Measurements from ENCODE around the gene MRPS22. TPM values are rescaled to one million over a fixed set of nuclear protein-coding genes. Genes with fewer than 3 reads are reported as not detected.
A peak's percentile ranks its signal among the peaks of the same experiment; 100 is the strongest.
"Not testable (repeated sequence)": the region's sequence is repeated elsewhere in the genome, so short reads cannot be mapped to it uniquely, and the experiment has no call there.

MRPS22 gene
- total RNA-seq, 2 experiments from 2014 or later, result 39.7 to 41.1 TPM

DNA sequence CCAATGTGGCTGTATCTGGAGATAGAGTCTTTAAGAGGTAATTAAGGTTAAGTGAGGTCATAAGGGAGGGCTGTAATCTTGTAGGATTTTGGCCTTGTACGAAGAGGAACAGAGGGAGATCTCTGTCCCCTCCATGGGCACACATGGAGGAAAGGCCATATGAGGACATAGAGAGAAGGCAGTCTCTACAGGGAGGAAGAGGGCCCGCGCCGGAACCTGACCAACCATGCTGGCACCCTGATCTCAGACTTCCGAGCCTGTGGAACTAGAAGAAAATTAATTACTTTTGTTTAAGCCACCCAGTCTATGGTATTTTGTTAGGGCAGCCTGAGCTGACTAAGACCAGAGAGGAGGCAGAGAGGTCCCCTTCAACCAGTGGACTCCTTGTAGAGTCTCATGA is 17.7 kb upstream of the MRPS22 start:
- no peaks in the 10 kb centered on the region for H3K36me3 Mint-ChIP-seq (ENCODE audit: low read depth)
- peaks cover 20% of the 10 kb centered on the region for H3K4me1 Mint-ChIP-seq (ENCODE audit: low read depth)
- H3K27ac Mint-ChIP-seq, result no peak overlapping the region
- POLR2A ChIA-PET, result no interaction called here
- DNase-seq, result no peak
- H3K9me3 Mint-ChIP-seq (ENCODE audit: insufficient read depth), result no peaks in the 10 kb centered on the region
- CTCF ChIA-PET, result interaction anchor here (1.0 to 1.1 kb wide), 3 partner anchors 15 to 390 kb away, joined by 3 to 4 read pairs (median 3); no protein-coding TSS in a partner anchor
- ATAC-seq, result no peak
- H3K27me3 Mint-ChIP-seq (ENCODE audit: low read depth), result peaks cover 2% of the 10 kb centered on the region
- H3K4me3 Mint-ChIP-seq, result no peak overlapping the region

DNA sequence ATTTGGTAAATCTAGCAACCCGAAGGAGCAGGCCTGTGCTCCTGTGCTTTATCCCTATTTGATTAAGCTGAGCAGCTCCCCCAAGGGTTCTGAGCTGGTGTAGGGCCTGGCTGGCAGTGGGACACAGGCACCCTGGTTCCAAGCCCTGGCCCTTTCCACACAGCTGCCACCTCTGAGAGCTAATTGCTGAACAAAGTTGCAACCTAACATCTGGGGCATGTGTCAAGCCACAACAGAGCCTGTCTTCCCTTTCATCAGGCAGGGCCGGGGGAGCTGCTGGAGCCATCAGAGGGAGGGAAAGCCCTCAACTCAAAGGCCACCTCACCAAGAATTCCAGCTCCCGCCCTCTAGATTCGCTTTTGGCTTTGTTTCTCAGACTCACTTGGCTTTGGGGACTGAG is 17.1 kb upstream of the MRPS22 start:
- peaks cover 2% of the 10 kb centered on the region for H3K27me3 Mint-ChIP-seq (ENCODE audit: low read depth)
- POLR2A ChIA-PET, result no interaction called here
- no peaks in the 10 kb centered on the region for H3K36me3 Mint-ChIP-seq (ENCODE audit: low read depth)
- no peak overlapping the region for H3K27ac Mint-ChIP-seq
- H3K4me3 Mint-ChIP-seq, result no peak overlapping the region
- ATAC-seq (no peak), DNase-seq (no peak)
- no peaks in the 10 kb centered on the region for H3K9me3 Mint-ChIP-seq (ENCODE audit: insufficient read depth)
- CTCF ChIA-PET, result interaction anchor here (1.0 to 1.1 kb wide), 3 partner anchors 16 to 391 kb away, joined by 3 to 4 read pairs (median 3); no protein-coding TSS in a partner anchor
- peaks cover 20% of the 10 kb centered on the region for H3K4me1 Mint-ChIP-seq (ENCODE audit: low read depth)

DNA sequence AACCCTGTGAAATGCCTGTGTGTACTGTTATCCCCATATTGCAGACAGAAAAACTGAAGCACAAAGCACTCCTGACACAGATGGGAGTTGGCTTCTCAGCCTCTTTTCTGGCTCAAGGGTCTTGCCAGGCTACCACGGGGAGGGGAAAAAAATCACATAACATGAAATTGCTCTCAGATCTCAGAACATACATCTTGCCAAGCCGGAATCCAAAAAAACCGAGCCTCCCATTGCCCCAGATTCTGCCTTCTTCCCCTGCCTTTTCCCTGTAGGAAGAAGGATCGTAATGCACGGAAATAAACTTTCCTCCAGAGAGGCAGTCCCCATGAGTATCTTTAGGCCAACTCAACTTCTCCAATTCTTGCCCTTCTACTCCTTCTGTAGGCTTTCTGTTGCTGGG is 16.6 kb upstream of the MRPS22 start:
- Mint-ChIP-seq H3K4me3 (no peak overlapping the region), H3K4me1 (ENCODE audit: low read depth) (peaks cover 20% of the 10 kb centered on the region), H3K9me3 (ENCODE audit: insufficient read depth) (no peaks in the 10 kb centered on the region), H3K36me3 (ENCODE audit: low read depth) (no peaks in the 10 kb centered on the region), H3K27me3 (ENCODE audit: low read depth) (peaks cover 4% of the 10 kb centered on the region), H3K27ac (no peak overlapping the region)
- POLR2A ChIA-PET, result no interaction called here
- ATAC-seq (no peak), DNase-seq (no peak)
- CTCF ChIA-PET, result interaction anchor here (1.0 to 4.4 kb wide), 4 partner anchors 16 to 391 kb away, joined by 3 to 55 read pairs (median 10); no protein-coding TSS in a partner anchor

DNA sequence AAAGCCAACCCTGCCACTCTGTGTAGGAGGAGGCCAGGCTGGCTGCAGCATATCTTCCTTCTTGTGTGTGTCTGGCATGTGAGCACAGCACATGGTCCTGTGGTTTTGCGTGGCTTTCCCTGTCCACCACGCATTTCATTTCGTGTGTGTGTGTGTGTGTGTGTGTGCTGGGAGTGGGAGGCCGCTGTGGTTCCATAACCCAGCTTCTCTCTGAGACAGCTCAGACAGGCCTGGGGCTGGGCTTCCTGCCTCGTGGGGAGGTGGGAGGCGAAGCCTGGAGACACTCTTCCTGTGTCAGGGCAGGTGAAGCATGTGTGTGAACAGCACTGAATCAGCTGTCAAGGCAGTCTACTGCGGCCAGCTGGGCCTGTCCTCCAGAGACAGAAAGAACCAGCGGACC is 16.0 kb upstream of the MRPS22 start:
- H3K27me3 Mint-ChIP-seq (ENCODE audit: low read depth), result peaks cover 5% of the 10 kb centered on the region
- no peaks in the 10 kb centered on the region for H3K36me3 Mint-ChIP-seq (ENCODE audit: low read depth)
- H3K27ac Mint-ChIP-seq, result no peak overlapping the region
- ATAC-seq (no peak), DNase-seq (no peak)
- peaks cover 20% of the 10 kb centered on the region for H3K4me1 Mint-ChIP-seq (ENCODE audit: low read depth)
- POLR2A ChIA-PET, result no interaction called here
- CTCF ChIA-PET, result interaction anchor here (1.8 to 4.4 kb wide), 4 partner anchors 9 to 392 kb away, joined by 13 to 55 read pairs (median 16); no protein-coding TSS in a partner anchor
- H3K4me3 Mint-ChIP-seq, result no peak overlapping the region
- H3K9me3 Mint-ChIP-seq (ENCODE audit: insufficient read depth), result no peaks in the 10 kb centered on the region

DNA sequence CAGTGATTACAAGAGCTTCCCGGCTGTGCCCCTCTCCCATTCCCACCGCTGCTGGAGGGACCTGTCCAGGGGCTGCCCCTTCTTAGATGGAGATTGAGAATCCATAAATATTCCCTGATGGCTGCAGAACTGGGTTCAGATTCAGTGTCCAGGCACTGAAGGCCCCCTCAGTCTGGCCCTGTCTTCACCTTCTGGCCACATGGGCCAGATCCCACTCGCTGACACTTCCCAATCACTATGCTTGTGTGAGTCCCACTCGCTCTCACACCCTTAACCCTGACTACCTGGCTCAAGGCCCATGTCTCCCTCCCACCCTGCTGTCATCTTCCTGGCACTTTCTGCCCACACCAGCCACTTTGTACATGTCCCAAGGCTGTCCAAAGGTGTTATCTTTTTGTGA is 15.5 kb upstream of the MRPS22 start:
- Mint-ChIP-seq H3K4me3 (no peak overlapping the region), H3K27ac (no peak overlapping the region), H3K9me3 (ENCODE audit: insufficient read depth) (no peaks in the 10 kb centered on the region), H3K36me3 (ENCODE audit: low read depth) (no peaks in the 10 kb centered on the region), H3K27me3 (ENCODE audit: low read depth) (peaks cover 7% of the 10 kb centered on the region), H3K4me1 (ENCODE audit: low read depth) (peaks cover 20% of the 10 kb centered on the region)
- DNase-seq, result no peak
- ChIA-PET POLR2A (no interaction called here), CTCF (interaction anchor here (1.0 to 4.4 kb wide), 11 partner anchors 10 to 396 kb away, joined by 3 to 55 read pairs (median 6); no protein-coding TSS in a partner anchor)
- no peak for ATAC-seq

DNA sequence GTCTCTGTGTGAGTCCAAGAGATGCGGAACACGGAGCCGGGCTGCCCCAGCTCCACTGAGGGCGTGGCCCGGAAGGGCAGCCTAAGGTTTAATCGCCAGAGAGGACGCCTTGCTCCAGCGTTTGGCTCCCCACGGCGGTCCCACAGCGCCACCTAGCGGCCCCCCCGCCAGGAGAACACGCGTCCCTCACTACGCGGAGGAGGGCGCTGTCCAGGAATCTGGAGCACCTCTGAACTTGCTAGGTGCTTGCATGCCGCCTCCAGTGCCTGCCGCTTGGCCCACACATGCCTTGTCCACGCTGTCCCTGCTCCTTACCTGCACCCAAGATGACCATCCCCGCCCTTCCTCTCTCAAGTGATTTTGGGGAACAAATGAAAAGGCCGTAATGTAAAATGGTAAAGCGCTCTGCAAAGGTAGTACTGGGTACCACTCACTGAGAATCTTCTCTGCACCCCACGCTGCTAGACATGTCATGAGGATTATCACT is 14.4 kb upstream of the MRPS22 start:
- Mint-ChIP-seq H3K36me3 (ENCODE audit: low read depth) (no peaks in the 10 kb centered on the region), H3K9me3 (ENCODE audit: insufficient read depth) (no peaks in the 10 kb centered on the region), H3K4me3 (peak overlapping the region; percentile 51), H3K4me1 (ENCODE audit: low read depth) (peaks cover 20% of the 10 kb centered on the region), H3K27ac (no peak overlapping the region), H3K27me3 (ENCODE audit: low read depth) (peaks cover 7% of the 10 kb centered on the region)
- peak; percentile 92 for DNase-seq
- ChIA-PET POLR2A (no interaction called here), CTCF (interaction anchor here (0.6 to 4.4 kb wide), 18 partner anchors 9 to 614 kb away, joined by 3 to 55 read pairs (median 4); partner anchors contain the start of genes FOXL2 and FOXL2NB)
- peak; percentile 99 for ATAC-seq

DNA sequence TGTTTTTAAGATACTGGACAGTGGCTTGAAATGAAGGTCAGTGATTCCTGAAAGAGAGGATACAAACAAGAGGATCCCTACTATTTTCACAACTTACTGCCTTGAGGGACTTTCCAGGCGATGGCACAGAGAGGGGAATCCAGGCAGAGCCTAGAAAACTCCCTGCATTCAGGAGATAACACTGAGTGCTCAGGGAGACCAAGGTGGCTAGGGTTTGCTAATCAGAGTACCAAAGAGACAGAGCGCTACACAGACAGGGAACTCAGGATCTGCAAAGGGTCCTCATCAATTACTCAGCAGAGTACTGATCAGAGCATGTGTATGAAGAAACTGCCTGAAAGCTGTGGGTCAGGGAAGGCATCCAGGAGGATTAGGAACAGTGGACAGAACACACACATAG is 11.7 kb upstream of the MRPS22 start:
- Mint-ChIP-seq H3K9me3 (ENCODE audit: insufficient read depth) (no peaks in the 10 kb centered on the region), H3K27me3 (ENCODE audit: low read depth) (peaks cover 7% of the 10 kb centered on the region), H3K36me3 (ENCODE audit: low read depth) (no peaks in the 10 kb centered on the region), H3K4me1 (ENCODE audit: low read depth) (peaks cover 20% of the 10 kb centered on the region), H3K4me3 (no peak overlapping the region), H3K27ac (no peak overlapping the region)
- POLR2A ChIA-PET, result no interaction called here
- no peak for DNase-seq
- CTCF ChIA-PET, result interaction anchor here (1.8 kb wide), 1 partner anchor 395 kb away, joined by 4 read pairs; no protein-coding TSS in a partner anchor
- ATAC-seq, result no peak

DNA sequence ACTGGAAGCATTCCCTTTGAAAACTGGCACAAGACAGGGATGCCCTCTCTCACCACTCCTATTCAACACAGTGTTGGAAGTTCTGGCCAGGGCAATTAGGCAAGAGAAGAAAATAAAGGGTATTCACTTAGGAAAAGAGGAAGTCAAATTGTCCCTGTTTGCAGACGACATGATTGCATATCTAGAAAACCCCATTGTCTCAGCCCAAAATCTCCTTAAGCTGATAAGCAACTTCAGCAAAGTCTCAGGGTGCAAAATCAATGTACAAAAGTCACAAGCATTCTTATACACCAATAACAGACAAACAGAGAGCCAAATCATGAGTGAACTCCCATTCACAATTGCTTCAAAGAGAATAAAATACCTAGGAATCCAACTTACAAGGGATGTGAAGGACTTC is 9.1 kb upstream of the MRPS22 start:
- H3K9me3 Mint-ChIP-seq (ENCODE audit: insufficient read depth); H3K27me3 Mint-ChIP-seq (ENCODE audit: low read depth); H3K4me1 Mint-ChIP-seq (ENCODE audit: low read depth); CTCF ChIA-PET; POLR2A ChIA-PET; H3K4me3 Mint-ChIP-seq; H3K36me3 Mint-ChIP-seq (ENCODE audit: low read depth); DNase-seq; H3K27ac Mint-ChIP-seq; ATAC-seq: not testable (repeated sequence)

DNA sequence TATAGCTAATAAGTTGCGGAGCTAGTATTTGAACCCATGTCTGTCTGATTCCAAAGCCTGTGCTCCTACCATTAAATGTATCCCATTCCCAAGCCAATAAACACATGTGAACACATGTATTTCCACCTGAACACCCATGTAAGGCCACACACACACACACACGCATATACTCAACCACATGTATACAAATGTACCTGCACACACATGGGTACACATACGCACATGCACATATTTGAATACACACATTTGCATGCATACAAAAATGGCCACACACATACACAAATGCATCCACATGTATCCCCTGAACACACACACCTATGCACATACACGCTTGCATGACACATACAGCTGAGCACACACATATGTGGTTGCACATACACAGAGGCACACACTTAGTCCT is 5.4 kb upstream of the MRPS22 start:
- H3K9me3 Mint-ChIP-seq (ENCODE audit: insufficient read depth), result no peaks in the 10 kb centered on the region
- H3K36me3 Mint-ChIP-seq (ENCODE audit: low read depth), result peaks cover 3% of the 10 kb centered on the region
- no peak overlapping the region for H3K27ac Mint-ChIP-seq
- no peak overlapping the region for H3K4me3 Mint-ChIP-seq
- H3K27me3 Mint-ChIP-seq (ENCODE audit: low read depth), result no peaks in the 10 kb centered on the region
- DNase-seq (no peak), ATAC-seq (no peak)
- H3K4me1 Mint-ChIP-seq (ENCODE audit: low read depth), result peaks cover 9% of the 10 kb centered on the region
- CTCF ChIA-PET, result interaction anchor here (1.4 kb wide), 1 partner anchor 9 kb away, joined by 5 read pairs; no protein-coding TSS in a partner anchor
- POLR2A ChIA-PET, result no interaction called here

DNA sequence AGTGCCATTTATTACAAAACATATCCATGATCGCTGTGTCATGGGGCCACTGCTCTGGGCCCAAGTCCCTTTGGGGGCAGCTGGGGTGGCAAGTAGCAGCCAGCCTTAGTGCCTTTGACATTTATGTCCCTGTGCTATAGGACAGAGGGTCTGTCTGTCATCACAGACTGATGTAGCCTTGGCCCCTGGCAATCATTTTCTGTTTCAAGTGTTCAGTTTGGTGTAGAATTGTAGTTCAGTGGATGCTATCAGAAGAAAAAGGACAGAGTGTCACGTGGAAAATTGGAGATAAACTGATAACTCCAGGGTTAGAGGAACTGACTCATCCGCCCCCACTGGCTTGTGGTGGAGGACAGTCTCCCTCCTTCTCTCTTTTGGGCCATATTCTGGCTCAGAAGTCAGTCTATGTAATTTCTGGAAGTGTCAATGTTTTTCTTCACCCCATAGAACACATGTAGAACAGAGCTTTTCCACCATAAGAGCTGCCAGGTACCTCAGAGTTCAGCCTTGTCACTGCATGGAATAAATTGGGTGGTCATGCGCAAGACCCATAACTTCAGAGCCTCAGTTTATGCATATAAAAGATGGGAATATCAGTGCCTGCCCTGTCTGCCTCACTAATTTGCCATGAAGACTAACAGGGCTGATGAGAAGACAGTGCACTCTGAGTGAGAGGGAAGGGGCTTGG is 4.5 kb upstream of the MRPS22 start:
- Mint-ChIP-seq H3K36me3 (ENCODE audit: low read depth) (peaks cover 3% of the 10 kb centered on the region), H3K4me3 (no peak overlapping the region), H3K27ac (no peak overlapping the region), H3K27me3 (ENCODE audit: low read depth) (no peaks in the 10 kb centered on the region), H3K9me3 (ENCODE audit: insufficient read depth) (no peaks in the 10 kb centered on the region), H3K4me1 (ENCODE audit: low read depth) (peaks cover 11% of the 10 kb centered on the region)
- POLR2A ChIA-PET, result no interaction called here
- DNase-seq (no peak), ATAC-seq (no peak)
- CTCF ChIA-PET, result interaction anchor here (1.2 kb wide), 1 partner anchor 227 kb away, joined by 5 read pairs; no protein-coding TSS in a partner anchor

DNA sequence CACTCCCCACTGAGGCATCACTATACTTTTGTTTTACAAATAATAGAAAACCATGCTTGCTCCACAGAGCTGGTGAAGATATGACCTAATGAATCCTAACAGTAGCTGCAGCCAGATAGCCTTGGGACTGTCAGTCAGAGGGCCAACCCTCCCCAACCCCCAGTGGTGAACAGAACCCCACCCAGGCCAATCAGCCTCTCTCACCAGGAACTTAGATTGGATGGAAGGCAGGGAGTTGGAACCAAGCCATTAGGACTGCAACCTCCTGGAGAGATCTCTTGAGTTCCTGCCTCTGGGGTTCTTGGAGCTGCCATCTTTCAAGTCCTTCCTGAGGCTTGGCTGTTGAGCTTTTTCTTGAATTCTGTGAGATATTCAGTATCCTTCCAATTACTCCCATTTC is 3.0 kb upstream of the MRPS22 start:
- H3K27me3 Mint-ChIP-seq (ENCODE audit: low read depth), result no peaks in the 10 kb centered on the region
- ChIA-PET CTCF (interaction anchor here (1.2 to 3.0 kb wide), 3 partner anchors 12 to 425 kb away, joined by 3 to 16 read pairs (median 5); no protein-coding TSS in a partner anchor), POLR2A (no interaction called here)
- H3K9me3 Mint-ChIP-seq (ENCODE audit: insufficient read depth), result no peaks in the 10 kb centered on the region
- no peak overlapping the region for H3K4me3 Mint-ChIP-seq
- H3K4me1 Mint-ChIP-seq (ENCODE audit: low read depth), result peaks cover 11% of the 10 kb centered on the region
- ATAC-seq (no peak), DNase-seq (no peak)
- no peak overlapping the region for H3K27ac Mint-ChIP-seq
- peaks cover 3% of the 10 kb centered on the region for H3K36me3 Mint-ChIP-seq (ENCODE audit: low read depth)

DNA sequence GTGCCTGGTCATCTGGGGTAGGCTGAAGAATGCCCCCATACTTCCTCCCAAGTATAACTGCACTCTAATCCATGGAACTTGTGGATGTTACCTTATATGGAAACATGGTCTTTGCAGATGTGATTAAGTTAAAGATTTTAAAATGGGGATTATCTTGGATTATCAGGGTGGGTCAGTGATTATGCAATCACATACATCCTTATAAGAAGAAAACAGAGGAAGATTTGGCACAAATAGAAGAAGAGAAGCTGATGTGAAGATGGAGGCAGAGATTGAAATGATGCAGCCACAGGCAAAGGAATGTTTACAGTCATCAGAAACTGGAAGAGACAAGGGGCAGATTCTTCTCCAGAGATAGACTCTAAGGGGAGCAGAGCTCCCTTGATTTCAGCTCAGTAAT is 1.8 kb upstream of the MRPS22 start:
- ChIA-PET CTCF (interaction anchor here (1.0 to 3.0 kb wide), 6 partner anchors 12 to 748 kb away, joined by 3 to 16 read pairs (median 4); partner anchors contain the start of gene CEP70), POLR2A (interaction anchor here (0.6 kb wide), 1 partner anchor 363 kb away, joined by 4 read pairs; no protein-coding TSS in a partner anchor)
- Mint-ChIP-seq H3K36me3 (ENCODE audit: low read depth) (peaks cover 3% of the 10 kb centered on the region), H3K9me3 (ENCODE audit: insufficient read depth) (no peaks in the 10 kb centered on the region), H3K4me3 (no peak overlapping the region), H3K4me1 (ENCODE audit: low read depth) (peaks cover 11% of the 10 kb centered on the region), H3K27me3 (ENCODE audit: low read depth) (no peaks in the 10 kb centered on the region), H3K27ac (no peak overlapping the region)
- DNase-seq, result no peak
- ATAC-seq, result no peak
